GM19238 (cell line): Measurements from ENCODE around the gene FYTTD1.

ENCODE experiments used
- DNase-seq: peaks from one replicate; pipeline ENCODE4 v3.0.0; 2011; ENCODE audit warnings: low spot score; ENCODE audit not compliant: insufficient read length

Gene FYTTD1

DNA sequence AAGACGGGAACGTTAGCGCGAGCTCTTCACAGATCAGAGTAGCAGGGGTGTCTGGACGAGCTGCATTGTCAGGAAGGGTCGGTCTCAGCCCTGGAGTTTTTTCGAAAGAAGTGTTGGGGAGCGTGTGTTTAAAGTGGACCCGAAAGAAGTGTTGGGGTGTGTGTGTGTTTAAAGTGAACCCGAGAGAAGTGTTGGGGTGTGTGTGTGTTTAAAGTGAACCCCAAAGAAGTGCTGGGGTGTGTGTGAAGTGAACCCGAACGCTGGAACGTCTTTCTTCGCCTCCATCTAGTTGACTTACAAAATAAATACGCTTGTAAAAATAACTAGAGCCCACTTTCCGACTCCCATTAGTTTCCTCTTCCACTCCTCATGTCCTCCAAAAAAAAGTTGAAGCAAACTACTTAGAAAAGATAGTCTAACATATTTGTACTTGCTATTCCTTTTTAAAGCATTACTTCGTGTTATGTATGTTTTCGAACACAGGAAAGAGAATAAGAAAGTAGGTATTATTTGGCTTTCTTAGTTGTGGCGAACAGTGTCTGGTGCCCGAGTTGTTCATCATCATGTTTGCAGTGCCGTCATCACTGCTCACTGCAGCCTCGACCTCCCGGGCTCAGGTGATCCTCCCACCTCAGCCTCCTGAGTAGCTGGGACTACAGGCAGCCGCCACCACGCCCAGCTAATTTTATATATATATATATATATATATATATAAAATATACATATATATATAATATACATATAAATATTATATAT, 42.4 kb downstream of the FYTTD1 start:
- DNase-seq: no peak

DNA sequence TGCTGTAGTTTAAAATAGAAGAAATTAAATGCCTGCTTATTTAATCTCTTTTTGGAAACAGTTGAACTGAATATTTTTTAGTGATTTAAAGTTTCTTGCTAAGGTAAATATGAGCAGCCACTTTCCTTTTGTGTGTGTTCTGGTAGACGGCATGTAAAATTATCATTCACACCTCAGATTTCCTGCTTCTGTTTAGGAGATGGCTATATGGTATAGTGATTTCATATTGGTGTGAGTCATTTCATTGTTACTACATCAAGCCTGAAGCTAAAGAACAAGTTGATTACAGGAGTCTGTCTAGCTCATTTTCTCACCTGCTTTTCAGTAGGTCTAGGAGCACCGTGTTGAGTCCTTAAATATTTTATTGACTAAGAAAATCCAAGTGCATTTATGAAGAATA, 43.6 kb downstream of the FYTTD1 start:
- DNase-seq: no peak

DNA sequence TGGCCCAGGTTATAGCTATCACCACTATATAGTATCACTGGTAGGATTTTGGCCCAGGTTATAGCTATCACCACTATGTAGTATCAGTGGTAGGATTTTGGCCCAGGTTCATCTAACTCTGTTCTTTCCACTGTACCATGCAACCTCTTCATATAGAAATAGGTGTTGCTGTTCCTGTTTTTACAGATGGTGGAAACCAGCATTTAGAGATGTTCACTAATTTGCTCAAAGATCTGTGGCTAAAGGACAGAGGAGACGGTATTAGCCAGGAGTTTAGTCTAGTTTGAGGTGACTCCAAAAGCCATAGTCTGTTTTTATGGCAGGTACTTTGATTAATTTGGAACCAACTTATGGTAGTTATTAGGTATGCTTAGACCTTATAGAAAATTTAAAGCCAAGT, 44.4 kb downstream of the FYTTD1 start:
- DNase-seq: no peak

DNA sequence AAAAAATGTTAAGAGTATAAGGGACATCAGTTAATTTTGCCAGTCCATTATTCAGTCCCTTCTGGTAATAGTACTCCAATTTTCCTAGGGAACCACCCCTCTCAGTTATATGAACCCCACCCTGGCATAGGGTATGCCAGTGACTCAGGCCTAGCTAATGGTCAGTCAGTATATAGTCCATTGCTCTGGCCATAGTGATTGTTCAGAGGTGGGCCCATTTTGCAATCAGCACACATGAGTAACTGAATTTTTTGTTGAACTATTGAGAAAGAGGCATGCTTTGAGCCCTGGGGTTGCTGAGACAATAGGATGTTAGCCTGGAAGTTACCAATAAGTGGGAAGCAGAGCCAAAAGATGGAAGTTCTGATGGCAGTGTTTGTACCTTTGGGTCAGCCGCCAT, 45.5 kb downstream of the FYTTD1 start:
- no peak for DNase-seq

DNA sequence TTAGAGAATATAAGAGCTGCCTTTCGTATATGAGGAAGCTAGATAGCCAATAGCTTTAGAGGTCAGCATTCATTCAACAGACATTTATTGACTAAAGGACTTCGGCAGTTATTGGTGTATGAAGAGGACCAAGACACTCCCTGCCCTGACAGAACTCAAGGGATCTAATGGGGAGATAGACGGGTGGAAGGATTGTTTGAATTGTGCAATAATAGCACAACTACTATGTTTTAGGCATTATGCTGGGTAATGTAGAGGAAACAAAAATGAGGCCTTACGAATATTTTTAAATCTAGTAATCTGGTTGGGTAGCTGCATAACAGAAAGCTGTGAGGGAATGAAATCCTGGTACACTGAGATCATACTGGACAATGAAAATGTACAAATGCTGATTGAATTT, 46.4 kb downstream of the FYTTD1 start:
- no peak for DNase-seq

DNA sequence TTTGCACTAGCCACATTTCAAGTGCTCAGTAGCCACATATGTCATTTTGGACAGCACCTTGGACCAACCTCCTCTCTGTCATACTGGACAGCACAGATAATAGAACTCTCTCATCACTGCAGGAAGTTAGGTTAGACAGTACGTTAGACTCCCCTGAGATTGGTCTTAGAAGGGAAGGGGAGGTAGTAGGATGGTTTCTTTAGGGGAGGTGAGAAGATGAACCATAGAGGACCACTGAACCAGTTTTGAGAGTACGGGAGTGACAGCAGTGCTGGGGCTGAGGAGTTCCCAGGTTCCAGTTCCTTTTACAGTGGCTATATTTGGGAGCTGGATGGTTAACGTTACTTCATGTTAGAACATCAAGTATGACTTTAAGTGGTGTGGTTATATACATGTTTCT, 49.2 kb downstream of the FYTTD1 start:
- DNase-seq: no peak

DNA sequence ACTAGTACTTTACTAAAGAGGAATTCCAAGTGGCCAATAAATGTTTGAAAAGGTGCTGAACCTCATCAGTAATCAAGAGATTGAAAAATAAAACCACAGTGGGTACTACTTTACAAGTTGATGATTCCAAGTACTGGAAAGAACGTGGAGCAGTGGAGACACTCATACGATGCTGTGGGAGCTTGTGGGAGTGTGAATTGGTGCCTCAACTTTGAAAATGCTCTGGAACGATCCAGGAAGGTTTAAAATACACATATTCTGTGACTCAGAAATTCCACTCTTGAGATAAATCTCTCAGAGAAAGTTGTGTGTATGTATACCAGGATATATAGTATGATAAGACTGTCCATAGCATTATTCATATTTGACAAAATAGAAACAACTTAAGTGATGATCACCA, 50.7 kb downstream of the FYTTD1 start:
- no peak for DNase-seq

DNA sequence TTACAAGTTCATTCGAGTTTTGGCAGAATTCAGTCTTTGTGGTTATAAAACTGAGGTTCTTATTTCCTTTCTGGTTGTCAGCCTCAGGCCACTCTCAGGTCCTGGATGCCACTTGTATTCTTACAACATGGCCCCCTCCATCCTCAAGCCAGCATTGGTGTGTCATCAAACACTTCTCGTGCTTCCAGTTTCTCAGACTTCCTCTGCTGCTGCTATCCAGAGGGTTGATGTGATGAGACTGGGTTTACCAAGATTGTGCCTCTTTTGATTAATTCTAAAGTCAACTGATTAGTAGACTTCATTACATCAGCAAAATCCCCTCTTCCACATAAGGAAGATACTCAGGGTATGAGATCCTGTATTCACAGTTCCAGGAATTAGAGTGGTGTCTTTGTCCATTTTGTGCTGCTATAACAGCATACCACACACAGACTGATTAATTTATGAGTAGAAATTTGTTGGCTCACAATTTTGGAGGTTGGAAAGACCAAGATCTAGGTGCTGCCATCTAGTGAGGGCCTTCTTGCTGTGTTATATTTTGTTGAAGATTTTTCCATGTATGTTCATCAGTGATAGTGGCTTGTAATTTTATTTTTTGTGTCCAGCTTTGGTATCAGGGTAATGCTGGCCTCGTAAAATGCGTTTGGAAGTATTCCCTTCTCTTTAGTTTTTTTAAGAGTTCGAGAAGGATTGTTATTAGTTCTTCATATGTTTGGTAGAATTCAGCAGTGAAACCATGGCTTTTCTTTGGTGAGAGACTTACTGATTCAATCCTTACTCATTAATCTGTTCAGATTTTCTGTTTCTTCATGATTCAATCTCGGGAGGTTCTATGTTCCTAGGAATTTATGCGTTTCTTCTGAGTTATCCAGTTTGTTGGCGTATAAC, 52.5 kb downstream of the FYTTD1 start:
- DNase-seq: no peak

DNA sequence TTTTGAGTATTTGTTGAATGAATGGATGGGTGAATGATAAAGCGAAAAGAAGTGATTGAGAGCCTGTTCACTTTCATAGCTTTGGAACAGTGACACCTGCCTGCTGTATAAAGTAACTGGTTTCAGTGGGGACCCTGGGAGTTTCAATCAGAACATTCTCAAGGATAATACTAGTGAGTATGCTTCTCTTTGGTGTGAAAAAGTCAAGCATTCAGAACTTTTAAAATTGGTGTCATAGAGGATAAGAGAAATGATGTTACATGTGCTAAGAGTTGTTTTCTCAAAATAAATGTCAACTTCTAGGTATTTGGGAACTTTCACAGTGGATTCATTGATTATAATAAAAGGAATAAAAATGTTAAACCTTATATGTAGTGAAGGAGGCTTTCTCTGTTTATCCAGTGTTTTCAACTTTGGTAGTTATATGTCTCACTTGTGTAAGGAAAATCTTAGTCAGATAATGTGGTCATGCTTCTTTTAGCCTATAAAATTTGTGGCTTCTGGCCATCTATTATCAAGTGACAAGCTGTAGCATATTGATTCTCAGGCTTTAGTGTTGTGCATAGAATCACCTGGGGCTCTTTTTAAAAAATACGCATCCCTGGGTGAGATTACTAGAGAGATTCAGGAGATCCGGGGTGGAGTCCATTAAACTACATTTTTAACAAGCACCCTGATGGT, 53.2 kb downstream of the FYTTD1 start:
- DNase-seq: no peak

DNA sequence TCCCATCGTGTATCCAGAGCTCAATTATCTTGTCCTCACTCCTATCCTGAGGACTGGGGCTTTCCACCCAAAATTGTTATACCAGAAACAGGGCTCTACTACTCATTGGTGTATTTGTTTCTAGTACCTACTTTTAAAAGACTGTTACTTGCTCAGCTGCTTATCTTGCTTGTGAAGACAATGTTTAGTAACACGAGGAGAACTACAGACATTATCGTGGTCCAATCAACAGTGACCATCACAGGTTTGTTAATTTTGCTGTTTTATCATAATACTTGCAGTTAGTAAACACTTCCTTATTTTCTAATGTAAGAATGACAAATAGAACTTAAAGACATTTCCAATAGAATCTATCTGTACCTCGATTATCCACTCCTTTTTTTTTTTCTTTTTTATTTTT, 54.8 kb downstream of the FYTTD1 start:
- DNase-seq: no peak

DNA sequence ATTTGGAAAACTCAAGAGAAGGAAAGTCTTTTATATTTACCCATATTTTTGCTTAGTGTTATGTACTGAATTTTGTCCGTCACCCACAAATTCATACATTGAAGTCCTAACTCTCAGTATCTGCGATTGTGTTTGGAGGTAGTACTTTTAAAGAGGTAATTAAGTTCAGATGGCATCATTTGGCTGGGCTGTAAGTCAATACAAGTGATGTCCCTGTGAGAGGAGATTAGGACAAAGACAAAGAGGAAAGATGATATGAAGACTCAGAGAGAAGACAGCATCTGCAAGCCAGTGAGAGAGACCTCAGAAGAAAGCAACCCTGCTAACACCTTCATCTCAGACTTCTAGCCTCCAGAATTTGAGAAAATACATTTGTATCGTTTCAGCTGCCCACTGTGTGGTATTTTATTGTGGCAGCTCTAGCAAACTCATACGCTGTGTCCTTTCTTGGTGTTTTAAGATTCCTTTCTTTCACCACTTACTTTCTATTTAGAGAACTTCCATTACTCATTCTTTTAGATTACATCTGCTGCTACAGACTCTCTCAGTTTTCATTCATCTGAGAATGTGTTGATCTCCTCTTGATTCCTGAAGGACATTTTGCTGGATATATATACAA, 58.4 kb downstream of the FYTTD1 start:
- no peak for DNase-seq

DNA sequence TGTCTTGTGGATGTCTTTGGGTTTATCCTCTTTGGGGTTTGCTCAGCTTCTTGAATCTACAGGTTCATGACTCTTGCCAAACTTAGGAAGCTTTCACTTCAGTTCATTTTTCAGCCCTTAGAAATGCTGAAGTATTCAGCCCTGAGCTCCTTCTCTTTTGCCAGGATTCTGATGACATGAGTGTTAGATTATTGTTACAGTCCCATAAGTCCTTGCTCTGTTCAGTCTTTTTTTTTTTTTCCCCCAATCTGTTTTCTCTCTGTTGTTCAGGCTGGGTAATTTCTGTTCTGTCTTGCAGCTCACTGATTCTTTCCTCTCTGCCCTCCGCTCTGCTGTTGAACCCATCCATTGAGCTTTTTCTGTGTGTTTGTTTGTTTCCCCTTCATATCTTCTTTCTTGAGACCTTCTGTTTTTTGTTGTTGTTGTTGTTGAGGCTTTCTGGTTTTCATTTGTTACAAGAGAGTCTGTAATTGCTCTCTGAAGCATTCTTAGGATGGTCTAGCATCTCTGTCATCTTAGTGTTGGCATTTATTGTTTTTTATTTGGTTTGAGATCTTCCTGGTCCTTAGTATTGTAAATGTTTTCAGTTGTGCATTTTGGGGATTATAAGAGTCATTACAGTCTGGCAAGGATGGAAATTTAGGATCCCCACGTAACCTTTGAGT, 59.8 kb downstream of the FYTTD1 start:
- DNase-seq: no peak

DNA sequence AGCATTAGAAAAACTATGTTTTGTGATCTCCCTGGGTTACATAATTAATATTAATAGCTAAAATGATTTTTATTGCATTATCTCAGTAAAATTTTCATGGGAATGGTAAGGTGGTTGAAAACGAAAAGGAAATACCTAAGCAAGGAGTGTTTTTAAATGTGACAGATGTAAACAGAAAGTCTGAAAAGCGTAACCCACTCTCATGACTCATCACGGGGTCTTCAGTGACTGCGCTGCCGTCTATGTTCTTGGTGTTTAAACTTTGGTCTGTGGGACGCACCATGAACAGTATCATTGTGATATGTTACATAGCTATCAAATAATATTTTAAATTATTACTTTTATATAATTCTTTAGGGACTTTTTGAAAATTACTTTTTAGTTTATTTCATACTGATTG, 61.2 kb downstream of the FYTTD1 start:
- DNase-seq: no peak

DNA sequence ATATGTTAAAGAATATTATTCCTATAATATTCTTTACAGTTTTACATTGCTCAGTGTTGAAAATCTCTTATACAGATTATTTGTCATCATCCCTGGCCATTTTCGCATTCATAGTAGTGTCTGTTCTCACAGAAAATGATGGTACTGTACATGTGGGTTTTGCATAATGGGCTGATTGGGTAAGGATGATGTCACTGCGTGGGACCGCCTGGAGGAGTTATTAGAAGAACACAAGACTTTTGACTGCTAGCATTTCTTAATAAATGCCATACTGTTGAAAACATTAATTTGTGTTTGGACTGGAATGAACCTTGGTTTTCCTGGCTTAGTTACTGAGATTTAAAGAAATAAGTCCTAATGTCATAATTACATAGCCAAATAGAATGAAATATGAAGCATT, 61.7 kb downstream of the FYTTD1 start:
- no peak for DNase-seq

DNA sequence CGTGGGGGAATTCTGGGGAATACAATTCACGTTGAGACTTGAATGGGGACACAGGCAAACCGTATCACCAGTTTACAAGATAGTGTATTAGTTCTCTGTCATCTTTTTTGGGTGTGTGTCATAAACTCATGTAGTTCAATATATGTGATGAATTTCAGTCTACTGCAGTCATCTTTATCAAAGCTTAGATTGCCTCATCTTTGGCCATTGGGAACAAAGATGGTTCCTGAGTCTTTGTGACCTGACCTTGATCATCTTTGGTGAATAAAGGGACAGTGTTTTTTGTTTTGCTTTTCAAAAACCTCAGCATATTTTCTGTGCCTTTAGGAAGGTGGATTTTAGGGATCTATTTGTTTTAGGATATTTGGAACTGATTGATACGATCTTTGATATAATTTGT, 64.7 kb downstream of the FYTTD1 start:
- no peak for DNase-seq

DNA sequence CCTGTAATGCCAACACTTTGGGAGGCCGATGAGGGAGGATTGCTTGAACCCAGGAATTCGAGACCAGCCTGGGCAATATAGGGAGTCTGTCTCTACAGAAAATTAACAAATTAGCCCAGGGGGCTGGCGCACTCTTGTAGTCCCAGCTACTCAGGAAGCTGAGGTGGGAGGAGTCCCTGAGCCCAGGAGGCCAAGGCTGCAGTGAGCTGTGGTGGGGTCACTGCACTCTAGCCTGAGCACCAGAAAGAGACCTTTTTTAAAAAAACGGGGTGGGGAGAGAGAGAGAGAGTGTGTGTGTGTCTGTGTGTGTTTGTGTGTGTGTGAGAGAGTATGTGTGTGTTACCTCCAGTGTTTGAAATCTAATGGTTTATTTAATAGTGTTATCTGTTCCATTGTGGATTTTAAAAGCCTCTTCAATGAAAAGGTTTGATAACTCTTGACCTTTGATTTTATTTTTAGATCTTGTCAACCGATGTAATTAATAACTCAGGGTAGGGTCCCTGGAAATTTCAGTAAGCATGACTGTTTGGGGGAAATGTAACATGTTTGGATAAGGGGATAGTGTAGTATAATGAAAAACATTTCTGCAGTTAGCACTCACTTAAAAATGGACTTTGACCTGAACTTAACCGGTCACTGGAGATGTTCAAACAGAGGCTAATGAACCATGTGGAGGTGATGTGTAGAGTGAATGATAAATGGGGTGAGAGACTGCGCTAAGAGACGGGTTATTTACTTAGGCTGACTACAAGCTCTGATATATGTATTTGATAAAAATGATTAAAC, 71.1 kb downstream of the FYTTD1 start:
- no peak for DNase-seq

DNA sequence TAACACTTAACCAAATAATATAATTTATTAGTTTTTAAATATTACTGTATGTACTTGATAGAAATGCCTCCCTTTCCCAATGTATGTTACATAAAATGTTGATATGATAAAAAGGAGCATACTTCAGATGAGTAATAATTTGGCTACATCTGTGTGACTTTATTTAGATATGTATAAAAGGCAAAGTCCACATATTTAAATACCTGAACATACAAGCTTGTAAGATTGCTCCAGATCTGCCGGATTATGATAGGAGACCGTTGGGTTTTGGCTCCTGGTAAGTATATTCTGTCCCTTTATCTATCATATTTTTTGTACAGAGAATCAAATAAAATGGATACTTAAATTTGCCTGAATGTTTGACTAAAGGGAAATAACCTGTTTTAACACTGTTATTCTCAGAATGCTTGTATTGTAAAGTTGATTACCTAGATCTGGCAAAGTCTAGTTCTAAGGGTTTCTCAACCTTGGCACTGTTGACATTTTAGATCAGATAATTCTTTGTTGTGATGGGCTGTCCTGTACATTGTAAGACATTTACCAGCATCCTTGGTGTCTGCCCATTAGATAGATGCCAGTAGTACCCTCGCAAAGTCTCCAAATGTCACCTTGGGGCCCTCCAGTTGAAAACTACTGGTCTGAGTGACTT, 79.8 kb downstream of the FYTTD1 start:
- DNase-seq: no peak

DNA sequence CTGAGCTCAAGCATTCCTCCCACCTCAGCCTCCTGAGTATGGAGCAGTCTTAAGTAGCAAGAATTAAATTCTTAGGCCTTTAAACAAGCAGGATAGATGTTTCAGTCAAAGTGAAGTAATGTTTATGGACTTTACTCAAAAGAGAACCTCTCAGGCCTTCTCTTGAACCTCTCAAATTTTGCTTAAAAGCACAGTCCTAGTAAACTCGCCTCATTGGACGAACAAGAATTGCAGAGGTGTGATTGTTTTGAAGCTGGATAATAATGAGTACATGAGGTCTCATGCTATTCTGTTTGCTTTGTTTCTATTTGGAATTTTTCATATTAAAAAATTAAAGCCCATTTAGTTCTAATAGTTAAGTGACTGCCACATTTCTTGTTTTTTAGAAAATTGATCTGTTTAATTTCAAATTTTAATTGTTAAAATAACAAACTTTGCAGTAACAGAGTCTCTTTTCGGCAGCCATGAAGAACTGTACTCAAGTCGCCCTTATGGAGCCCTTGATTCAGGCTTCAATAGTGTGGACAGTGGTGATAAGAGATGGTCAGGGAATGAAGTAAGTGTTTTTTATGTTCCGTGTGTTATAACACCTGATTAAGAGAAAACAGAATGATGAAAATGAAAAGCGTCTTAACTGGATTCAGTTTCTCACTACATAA, 80.8 kb downstream of the FYTTD1 start:
- no peak for DNase-seq

DNA sequence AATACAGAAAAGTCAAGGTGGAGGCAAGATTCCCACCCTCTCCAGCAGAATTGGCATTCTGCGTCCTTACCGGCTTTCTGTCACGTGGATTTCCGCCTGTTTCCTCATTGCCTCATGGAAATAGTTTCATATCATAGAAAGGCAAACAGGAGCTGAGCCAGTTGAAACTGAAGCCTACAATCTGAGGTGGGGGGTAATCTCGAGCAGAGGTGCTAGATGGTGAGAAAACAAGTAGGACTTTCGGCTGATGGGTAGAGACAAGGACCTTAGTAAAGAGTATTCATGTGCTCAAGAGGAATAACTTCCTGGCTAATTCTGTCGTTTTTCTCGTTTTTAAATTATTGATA, 81.3 kb downstream of the FYTTD1 start:
- DNase-seq: no peak
